GM21515 (cell line): ENCODE measurements around the gene BNIP2.
"Not testable (repeated sequence)": the region's sequence is repeated elsewhere in the genome, so short reads cannot be mapped to it uniquely, and the experiment has no call there.

ENCODE experiments used
- ATAC-seq: cut with Tn5 transposase; IDR thresholded peaks from one replicate; pipeline ENCODE4 v1.9.1; 2021; ENCODE audit not compliant: unreplicated experiment

Gene BNIP2

DNA sequence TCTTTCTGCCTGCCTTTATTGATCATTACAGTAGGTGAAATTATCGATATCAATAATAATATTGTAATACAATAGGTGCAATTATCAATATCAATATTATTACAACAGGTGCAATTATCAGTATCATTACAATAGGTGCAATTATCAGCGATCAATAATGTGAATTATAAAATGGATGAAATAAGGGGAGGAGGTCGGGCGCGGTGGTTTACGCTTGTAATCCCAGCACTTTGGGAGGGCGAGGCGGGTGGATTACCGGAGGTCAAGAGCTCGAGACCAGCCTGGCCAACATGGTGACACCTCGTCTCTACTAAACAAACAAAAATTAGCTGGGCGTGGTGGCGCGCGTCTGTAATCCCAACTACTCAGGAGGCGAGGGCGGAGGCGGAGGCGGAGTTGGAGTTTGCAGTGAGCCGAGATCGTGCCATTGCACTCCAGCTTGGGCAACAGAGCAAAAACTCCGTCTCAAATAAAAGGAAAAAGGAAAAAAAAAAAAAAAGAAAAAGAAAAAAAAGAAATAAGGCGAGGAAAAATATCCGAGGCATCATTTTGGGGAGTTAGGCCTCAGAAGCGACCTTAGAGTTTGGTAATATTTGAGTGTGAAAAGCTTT is 611 bp upstream of the BNIP2 start:
- ATAC-seq, result no peak

DNA sequence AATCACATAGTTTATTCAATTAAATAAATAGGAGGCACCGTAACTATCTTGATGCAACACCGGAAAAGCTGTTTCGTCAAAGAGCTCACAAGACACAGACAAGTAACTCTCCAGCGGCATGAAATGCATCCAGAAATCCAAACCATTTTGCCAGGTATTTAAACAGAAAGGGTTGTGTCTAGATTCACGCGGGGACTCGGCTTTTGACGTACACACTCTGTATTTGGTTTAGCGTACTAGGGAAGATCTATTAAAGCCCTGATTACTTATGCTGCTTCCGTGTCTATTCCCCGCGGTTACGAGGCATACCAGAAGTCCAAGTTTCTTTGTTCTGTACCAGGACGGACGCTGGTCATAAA is 718 bp downstream of the BNIP2 start:
- peak; percentile 1 for ATAC-seq

GRCh38 chr15:59687836-59688235 is 1.3 kb downstream of the BNIP2 start:
- peak; percentile 27 for ATAC-seq

DNA sequence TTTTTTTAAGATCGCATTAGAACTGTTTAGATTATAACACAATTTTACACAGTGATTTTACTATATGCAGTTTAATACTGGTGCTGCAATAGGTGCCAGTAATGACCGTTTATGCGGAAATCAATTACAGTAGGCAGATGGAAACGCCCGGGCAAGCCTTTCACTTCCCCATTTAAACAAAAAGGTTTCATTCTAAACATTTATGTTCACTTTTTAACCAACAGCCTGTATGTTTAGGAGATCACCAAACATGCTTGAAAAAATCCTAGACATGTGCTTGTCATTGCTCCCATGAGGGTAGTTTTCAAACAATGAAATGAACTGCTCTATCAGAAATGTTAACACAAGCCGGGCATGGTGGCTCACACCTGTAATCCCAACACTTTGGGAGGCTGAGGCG is 2.7 kb downstream of the BNIP2 start:
- no peak for ATAC-seq

GRCh38 chr15:59685737-59686297 is 3.3 kb downstream of the BNIP2 start:
- ATAC-seq, result no peak

GRCh38 chr15:59680870-59681269 is 8.2 kb downstream of the BNIP2 start:
- ATAC-seq, result no peak

- ATAC-seq, result no peak
Measured at GRCh38 chr15:59680346-59680745, 8.8 kb downstream of the BNIP2 start.

GRCh38 chr15:59678620-59679019 is 10.5 kb downstream of the BNIP2 start:
- ATAC-seq, result no peak

- ATAC-seq, result no peak
Measured at GRCh38 chr15:59678172-59678571, 10.9 kb downstream of the BNIP2 start.

- ATAC-seq, result no peak
Measured at GRCh38 chr15:59676565-59676964, 12.6 kb downstream of the BNIP2 start.

DNA sequence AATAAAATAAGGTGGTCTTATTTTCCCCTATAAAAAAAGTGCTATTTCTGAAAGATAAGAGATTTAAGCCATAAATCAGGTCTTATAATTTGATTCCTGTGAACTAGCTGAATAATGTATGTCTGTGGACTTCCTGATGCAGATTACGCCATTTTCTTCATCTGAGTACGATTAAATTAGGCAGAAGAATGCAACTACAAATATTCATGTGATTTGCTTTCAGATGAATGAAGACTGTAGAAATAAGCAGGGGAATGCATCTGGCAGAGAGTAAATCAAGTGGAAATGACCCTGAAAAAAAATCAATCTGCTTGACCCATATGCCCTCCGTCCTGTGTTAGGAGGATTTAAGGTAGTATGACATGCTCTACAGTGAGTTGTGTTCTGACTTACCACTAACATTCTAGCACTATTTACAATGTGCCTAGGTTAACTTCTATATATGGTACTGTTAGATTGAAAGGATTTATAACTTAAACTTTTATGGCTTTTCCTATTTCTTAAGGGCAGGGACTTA is 14.7 kb downstream of the BNIP2 start:
- ATAC-seq, result no peak

- no peak for ATAC-seq
Measured at GRCh38 chr15:59668556-59668955, 20.6 kb downstream of the BNIP2 start.

DNA sequence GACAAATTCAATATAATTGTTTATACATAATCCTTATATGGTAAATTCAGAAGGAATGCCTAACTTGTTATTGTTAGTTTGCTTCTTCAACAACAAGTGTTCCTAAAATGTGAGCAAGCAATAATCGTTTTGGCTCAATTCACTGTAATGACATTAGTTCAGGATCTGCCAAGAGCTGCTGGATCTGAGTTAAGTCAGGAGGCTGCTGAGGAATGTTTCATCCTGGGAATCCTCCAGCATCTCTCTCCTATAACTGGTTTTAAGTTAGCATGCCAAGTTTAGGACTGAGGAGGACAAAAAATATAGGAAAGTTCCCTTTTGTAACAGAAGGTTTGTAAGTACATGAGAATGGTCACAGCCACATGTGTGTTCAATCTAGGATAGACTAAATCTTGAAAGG is 26.9 kb downstream of the BNIP2 start:
- ATAC-seq, result no peak

- no peak for ATAC-seq
Measured at GRCh38 chr15:59659366-59659765, 29.8 kb downstream of the BNIP2 start.

GRCh38 chr15:59657635-59658125 is 31.4 kb downstream of the BNIP2 start:
- ATAC-seq, result no peak

- peak; percentile 99 for ATAC-seq
Measured at GRCh38 chr15:59656897-59657634, 32.1 kb downstream of the BNIP2 start, which contains the start of gene GTF2A2. GTF2A2 (minus strand) TSS chr15:59657515; CDS start chr15:59652277, 5,238 bp downstream.

- no peak for ATAC-seq
Measured at GRCh38 chr15:59654046-59654445, 35.1 kb downstream of the BNIP2 start.

GRCh38 chr15:59649603-59650002 is 39.5 kb downstream of the BNIP2 start:
- ATAC-seq, result no peak

GRCh38 chr15:59647085-59647484 is 42.0 kb downstream of the BNIP2 start:
- ATAC-seq, result no peak

DNA sequence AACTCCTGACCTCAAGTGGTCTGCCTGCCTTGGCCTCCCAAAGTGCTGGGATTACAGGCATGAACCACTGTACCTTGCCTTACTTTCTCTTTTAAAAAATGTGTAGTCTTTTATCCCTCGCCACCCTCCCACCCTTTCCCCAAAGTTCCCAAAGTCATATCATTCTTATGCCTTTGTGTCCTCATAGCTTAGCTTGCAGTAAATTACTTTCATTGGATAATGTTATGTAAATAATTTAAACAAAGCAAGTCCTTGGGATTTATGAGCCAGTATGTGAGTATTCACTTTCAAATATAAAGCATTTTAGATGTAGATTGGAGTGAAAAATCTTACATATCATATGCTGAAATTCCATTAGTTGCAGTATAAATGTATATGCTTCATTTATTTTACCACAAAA is 42.8 kb downstream of the BNIP2 start:
- no peak for ATAC-seq

- ATAC-seq, result not testable (repeated sequence)
Measured at GRCh38 chr15:59645812-59646211, 43.3 kb downstream of the BNIP2 start.

DNA sequence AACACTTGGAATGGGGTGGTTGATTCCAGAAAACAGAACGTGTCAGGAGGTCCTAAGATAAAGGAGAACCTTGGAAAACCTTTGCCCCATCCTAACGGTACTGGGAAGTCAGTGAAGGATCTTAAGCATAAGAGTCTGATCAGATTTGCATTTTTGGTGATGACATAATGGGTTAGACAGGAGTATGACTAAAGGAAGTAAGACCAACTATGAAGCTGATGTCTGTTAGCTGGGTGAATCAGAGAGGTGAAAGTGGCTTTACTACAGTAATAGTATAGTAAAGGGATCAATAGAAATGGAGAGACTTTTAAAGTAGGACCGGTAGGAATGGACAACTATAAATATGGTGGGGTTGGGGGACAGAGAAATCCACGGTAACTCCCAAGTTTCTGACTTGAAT is 44.4 kb downstream of the BNIP2 start:
- no peak for ATAC-seq
